HepG2 (cell line): ENCODE measurements around the gene BAG5. TPM values are rescaled to one million over a fixed set of nuclear protein-coding genes. Genes with fewer than 3 reads are reported as not detected.
A peak's percentile ranks its signal among the peaks of the same experiment; 100 is the strongest.

Experiments
- CBX1 ChIP-seq: IDR thresholded peaks from one replicate; pipeline ENCODE4 v1.6.1; 2016; ENCODE audit warnings: antibody characterized with exemption, low read depth
- CEBPG ChIP-seq: IDR thresholded peaks from 2 replicates; pipeline ENCODE4 v1.6.1; 2016
- GPBP1L1 ChIP-seq: sonication (generic); formaldehyde crosslinking; IDR thresholded peaks from 2 replicates; pipeline ENCODE4 v1.5.0; 2020; ENCODE audit warnings: mild to moderate bottlenecking, missing genetic modification reagents
- IKZF4 ChIP-seq: sonication (generic); formaldehyde crosslinking; IDR thresholded peaks from 2 replicates; pipeline ENCODE4 v1.5.1; 2020; ENCODE audit warnings: borderline replicate concordance, mild to moderate bottlenecking, low read depth, missing genetic modification reagents; ENCODE audit errors: not compliant biosample characterization
- JUND ChIP-seq: sonication (generic); formaldehyde crosslinking; IDR thresholded peaks from 2 replicates; pipeline ENCODE4 v1.8.0; 2022; ENCODE audit warnings: mild to moderate bottlenecking, missing genetic modification reagents
- MIXL1 ChIP-seq: IDR thresholded peaks from 2 replicates; pipeline ENCODE4 v1.6.1; 2016
- MTERF4 ChIP-seq: sonication (generic); formaldehyde crosslinking; IDR thresholded peaks from 2 replicates; pipeline ENCODE4 v1.8.0; 2023; ENCODE audit warnings: mild to moderate bottlenecking, missing genetic modification reagents
- MTF1 ChIP-seq: sonication (generic); formaldehyde crosslinking; IDR thresholded peaks from 2 replicates; pipeline ENCODE4 v1.5.0; 2020; ENCODE audit warnings: missing genetic modification reagents
- NFYB ChIP-seq: sonication (generic); formaldehyde crosslinking; IDR thresholded peaks from 2 replicates; pipeline ENCODE4 v1.4.0; 2020; ENCODE audit warnings: missing genetic modification reagents
- POGK ChIP-seq: sonication (generic); formaldehyde crosslinking; conservative IDR thresholded peaks from 2 replicates; pipeline ENCODE4 v1.8.0; 2022; ENCODE audit warnings: mild to moderate bottlenecking, moderate library complexity, missing genetic modification reagents
- PRMT3 ChIP-seq: sonication (generic); formaldehyde crosslinking; IDR thresholded peaks from 2 replicates; pipeline ENCODE4 v1.8.1; 2022; ENCODE audit warnings: low read depth, mild to moderate bottlenecking, moderate library complexity, missing genetic modification reagents, borderline replicate concordance
- RARG ChIP-seq: sonication (generic); formaldehyde crosslinking; IDR thresholded peaks from 2 replicates; pipeline ENCODE4 v1.4.0; 2020; ENCODE audit warnings: low read depth, mild to moderate bottlenecking, missing genetic modification reagents
- RFX3 ChIP-seq: IDR thresholded peaks from 2 replicates; pipeline ENCODE4 v1.6.1; 2016; ENCODE audit warnings: missing biosample characterization, missing genetic modification reagents
- SIN3B ChIP-seq: fragments of 150-350 bp; IDR thresholded peaks from 2 replicates; pipeline ENCODE4 v1.6.1; 2014; ENCODE audit warnings: low read length
- ZBTB20 ChIP-seq: sonication (generic); formaldehyde crosslinking; IDR thresholded peaks from 2 replicates; pipeline ENCODE4 v1.8.1; 2023; ENCODE audit warnings: missing genetic modification reagents, low read depth, mild to moderate bottlenecking, borderline replicate concordance
- ZBTB25 ChIP-seq: IDR thresholded peaks from 2 replicates; pipeline ENCODE4 v1.6.1; 2018; ENCODE audit warnings: missing genetic modification reagents
- ZBTB38 ChIP-seq: sonication (generic); formaldehyde crosslinking; IDR thresholded peaks from 2 replicates; pipeline ENCODE4 v1.5.1; 2020; ENCODE audit warnings: mild to moderate bottlenecking, missing genetic modification reagents
- ZNF501 ChIP-seq: sonication (generic); formaldehyde crosslinking; IDR thresholded peaks from 2 replicates; pipeline ENCODE4 v1.5.1; 2020; ENCODE audit warnings: mild to moderate bottlenecking, moderate library complexity, missing genetic modification reagents
- ZNF687 ChIP-seq: sonication (generic); formaldehyde crosslinking; IDR thresholded peaks from 2 replicates; pipeline ENCODE4 v1.5.1; 2020; ENCODE audit warnings: mild to moderate bottlenecking, missing genetic modification reagents, moderate library complexity
- ZNF773 ChIP-seq: sonication (generic); formaldehyde crosslinking; IDR thresholded peaks from 2 replicates; pipeline ENCODE4 v1.4.0; 2020; ENCODE audit warnings: missing genetic modification reagents, borderline replicate concordance
- ZSCAN12 ChIP-seq: sonication (generic); formaldehyde crosslinking; IDR thresholded peaks from 2 replicates; pipeline ENCODE4 v1.9.0; 2021; ENCODE audit warnings: mild to moderate bottlenecking, missing genetic modification reagents
- polyA plus RNA-seq, 8 experiments: library from polyadenylated mRNA; depleted of rRNA in 3 of 8; stranded (reverse) in 7 of 8; unstranded in 1 of 8; fragments of >200 nt; fragmentation: Illumina TruSeq in 4 of 8; extraction: Trizol in 4 of 8; gene quantifications; 2 replicates each; pipeline versions ENCODE4 v1.2.1 to v1.2.3, GENCODE V29; 2011 to 2016; ENCODE audit warnings: low read depth in 4 of 8, missing spikeins in 1 of 8, mixed read lengths in 1 of 8; ENCODE audit not compliant: insufficient read depth in 1 of 8
- total RNA-seq, 5 experiments: library from RNA; depleted of rRNA; stranded (reverse); fragments of >200 nt; fragmentation: Illumina TruSeq; extraction: Trizol; gene quantifications; 2 replicates each; pipeline ENCODE4 v1.2.3, GENCODE V29; 2016; ENCODE audit warnings: low read depth in 1 of 5

BAG5 gene
- total and polyA plus RNA-seq, 2 of the 13 experiments (the other 11 are each of a cell fraction or from before 2014, with no cell fraction given): 3.5 to 21.0 TPM

- 0 out of 2 replicates have a peak, but pooled peaks have one; percentile 40 for TF ChIP-seq MTERF4 (CRISPR knock-in tag)
- no peak for TF ChIP-seq IKZF4
- no peak for TF ChIP-seq POGK
- TF ChIP-seq ZBTB20 (CRISPR knock-in tag): 0 out of 2 replicates have a peak, but pooled peaks have one; percentile 12
- peak; percentile 58; the same call in 1 of the 2 replicates for TF ChIP-seq RFX3 (CRISPR knock-in tag)
- TF ChIP-seq MIXL1 (CRISPR knock-in tag): no peak
- TF ChIP-seq CEBPG (CRISPR knock-in tag): no peak
- TF ChIP-seq GPBP1L1: no peak
- no peak for TF ChIP-seq MTF1 (CRISPR knock-in tag)
- TF ChIP-seq JUND (CRISPR knock-in tag): no peak
- TF ChIP-seq CBX1: no peak
- TF ChIP-seq ZNF773 (CRISPR knock-in tag): no peak
- TF ChIP-seq ZNF687 (CRISPR knock-in tag): 0 out of 2 replicates have a peak, but pooled peaks have one; percentile 22
- no peak for TF ChIP-seq ZSCAN12
- no peak for TF ChIP-seq ZBTB25 (CRISPR knock-in tag)
- TF ChIP-seq ZNF501: peak; percentile 40; the same call in 1 of the 2 replicates
- TF ChIP-seq SIN3B: no peak
- no peak for TF ChIP-seq ZBTB38 (CRISPR knock-in tag)
- TF ChIP-seq PRMT3 (CRISPR knock-in tag): no peak
- TF ChIP-seq RARG: no peak
- TF ChIP-seq NFYB (CRISPR knock-in tag): no peak
These were observed 877 bp downstream of the BAG5 start (continued) for GRCh38 chr14:103561381-103562178.
